Measurements from ENCODE around the gene ASTN2.

The ASTN2 gene

DNA sequence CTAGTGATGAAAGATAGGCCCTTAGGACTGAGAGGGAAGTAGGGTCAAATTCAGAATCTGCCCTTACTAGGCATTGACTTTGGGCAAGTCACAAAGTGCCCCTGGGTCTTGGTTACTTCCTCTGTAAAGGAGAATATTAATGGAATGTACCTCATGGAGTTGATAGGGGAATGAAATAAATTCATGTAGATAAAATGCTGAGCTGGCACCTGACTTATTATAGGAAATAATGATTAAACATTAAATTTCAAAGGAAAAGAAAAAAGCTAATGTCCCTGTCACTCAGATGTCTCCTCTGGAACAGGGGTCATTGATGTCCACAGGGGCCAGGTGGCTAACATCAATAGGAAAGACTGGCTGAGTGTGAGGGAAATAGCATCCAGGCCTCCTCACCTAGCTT is 406.4 kb downstream of the ASTN2 start:
- Histone ChIP-seq H3K27me3 (ENCODE audit: insufficient read depth, low read length) (no peaks in the 10 kb centered on the region), H2AFZ (ENCODE audit: low read length) (no peak overlapping the region), H3K9me2 (ENCODE audit: low read depth, low read length) (no peaks in the 10 kb centered on the region), H3K4me3 (ENCODE audit: low read depth, low read length, poor library complexity, severe bottlenecking) (no peak overlapping the region), H3K4me1 (ENCODE audit: insufficient read depth, low read length, severe bottlenecking) (no peaks in the 10 kb centered on the region), H3F3A (ENCODE audit: insufficient read depth, low read length) (no peaks in the 10 kb centered on the region), H3K9ac (ENCODE audit: low read length) (no peak overlapping the region), H3K36me3 (ENCODE audit: insufficient read depth, low read length) (no peaks in the 10 kb centered on the region), H4K20me1 (ENCODE audit: insufficient read depth, low read length) (no peaks in the 10 kb centered on the region), H3K4me2 (ENCODE audit: low read length) (no peak overlapping the region), H3K79me2 (ENCODE audit: insufficient read depth, low read length) (no peaks in the 10 kb centered on the region), H3K9me3 (ENCODE audit: low read length) (no peaks in the 10 kb centered on the region), H3K27ac (ENCODE audit: low read depth, low read length, poor library complexity, severe bottlenecking) (no peak overlapping the region)
- TF ChIP-seq EZH2 (IDR thresholded peaks at IDR 0.05; ENCODE audit: borderline replicate concordance, low read length) (no peak), CTCF (IDR thresholded peaks at IDR 0.05; ENCODE audit: low read length) (no peak)

DNA sequence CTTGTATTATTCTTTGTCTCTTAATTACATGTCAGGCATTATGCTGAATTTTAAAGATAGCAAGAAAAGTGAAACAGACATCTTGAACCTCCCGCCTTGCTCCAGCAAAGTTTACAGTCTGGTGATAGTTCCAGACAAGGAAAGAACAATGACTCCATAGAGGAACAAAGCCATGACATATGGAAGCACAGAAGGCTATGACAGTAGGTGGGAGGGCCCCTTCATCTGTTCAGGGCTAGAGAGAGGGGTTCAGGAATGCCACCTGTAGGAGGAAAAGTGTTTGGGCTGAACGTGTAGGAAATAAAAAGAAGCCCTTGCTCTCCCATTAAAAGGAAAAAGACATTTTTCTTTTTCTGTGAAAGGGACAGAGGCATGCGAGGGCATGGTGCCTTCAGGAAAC is 412.2 kb downstream of the ASTN2 start:
- Histone ChIP-seq H4K20me1 (ENCODE audit: insufficient read depth, low read length) (no peaks in the 10 kb centered on the region), H3K9me2 (ENCODE audit: low read depth, low read length) (no peaks in the 10 kb centered on the region), H2AFZ (ENCODE audit: low read length) (no peak overlapping the region), H3K9ac (ENCODE audit: low read length) (no peak overlapping the region), H3K27me3 (ENCODE audit: insufficient read depth, low read length) (no peaks in the 10 kb centered on the region), H3K27ac (ENCODE audit: low read depth, low read length, poor library complexity, severe bottlenecking) (no peak overlapping the region), H3K36me3 (ENCODE audit: insufficient read depth, low read length) (no peaks in the 10 kb centered on the region), H3K9me3 (ENCODE audit: low read length) (no peaks in the 10 kb centered on the region), H3K4me1 (ENCODE audit: insufficient read depth, low read length, severe bottlenecking) (no peaks in the 10 kb centered on the region), H3K79me2 (ENCODE audit: insufficient read depth, low read length) (no peaks in the 10 kb centered on the region), H3K4me2 (ENCODE audit: low read length) (no peak overlapping the region), H3K4me3 (ENCODE audit: low read depth, low read length, poor library complexity, severe bottlenecking) (no peak overlapping the region), H3F3A (ENCODE audit: insufficient read depth, low read length) (no peaks in the 10 kb centered on the region)
- no peak for TF ChIP-seq CTCF (IDR thresholded peaks at IDR 0.05; ENCODE audit: low read length)

GRCh38 chr9:117000834-117001233 is 414.0 kb downstream of the ASTN2 start:
- Histone ChIP-seq H4K20me1 (ENCODE audit: insufficient read depth, low read length) (no peaks in the 10 kb centered on the region), H3K27me3 (ENCODE audit: insufficient read depth, low read length) (no peaks in the 10 kb centered on the region), H3K9me2 (ENCODE audit: low read depth, low read length) (no peaks in the 10 kb centered on the region), H2AFZ (ENCODE audit: low read length) (no peak overlapping the region), H3K4me3 (ENCODE audit: low read depth, low read length, poor library complexity, severe bottlenecking) (no peak overlapping the region), H3K36me3 (ENCODE audit: insufficient read depth, low read length) (no peaks in the 10 kb centered on the region), H3K9ac (ENCODE audit: low read length) (no peak overlapping the region), H3K4me2 (ENCODE audit: low read length) (no peak overlapping the region), H3K79me2 (ENCODE audit: insufficient read depth, low read length) (no peaks in the 10 kb centered on the region), H3K4me1 (ENCODE audit: insufficient read depth, low read length, severe bottlenecking) (no peaks in the 10 kb centered on the region), H3F3A (ENCODE audit: insufficient read depth, low read length) (no peaks in the 10 kb centered on the region), H3K9me3 (ENCODE audit: low read length) (no peaks in the 10 kb centered on the region), H3K27ac (ENCODE audit: low read depth, low read length, poor library complexity, severe bottlenecking) (no peak overlapping the region)
- TF ChIP-seq CTCF (IDR thresholded peaks at IDR 0.05; ENCODE audit: low read length) (no peak), EZH2 (IDR thresholded peaks at IDR 0.05; ENCODE audit: borderline replicate concordance, low read length) (no peak)

Measured in OCI-LY1 (cell line).